ENCODE results near the gene ZNF580. TPM values are rescaled to one million over a fixed set of nuclear protein-coding genes. Genes with fewer than 3 reads are reported as not detected.

The ZNF580 gene
- total and polyA plus RNA-seq, 9 of the 15 experiments (the other 6 are each of a cell fraction or from before 2014, with no cell fraction given), result 2.3 to 47.4 (median 6.0) TPM

DNA sequence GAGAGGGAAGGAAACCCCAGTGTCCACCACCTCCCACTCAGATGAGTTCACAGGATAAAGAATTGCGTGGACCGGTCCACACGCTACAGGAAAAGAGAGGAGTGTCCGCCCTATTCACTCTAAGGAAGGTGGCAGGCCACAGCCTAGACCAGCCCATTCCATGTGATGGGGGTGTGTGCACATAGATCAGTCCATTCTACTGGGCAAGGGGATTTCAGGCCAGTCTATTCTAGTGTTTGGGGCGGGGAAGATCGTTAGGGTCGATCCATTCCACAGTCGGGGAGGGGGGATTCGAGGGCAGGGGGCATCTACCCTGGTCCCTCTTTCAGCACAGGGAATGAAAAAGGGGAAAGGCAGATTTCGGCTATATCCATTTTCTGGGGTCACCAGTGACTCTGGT lies 49.2 kb upstream of the ZNF580 start:
- H3K9me3 ChIP-seq (replicated peaks; ENCODE audit: control insufficient read depth, insufficient read depth, low read depth, low read length), result peaks cover 3% of the 10 kb centered on the region; the same call in 1 of the 2 replicates
- H3K79me2 ChIP-seq (ENCODE audit: control insufficient read depth, insufficient read depth, low read length), result no peaks in the 10 kb centered on the region
- ATAC-seq, result peak; percentile 54
- no peak overlapping the region for H3K27ac ChIP-seq (ENCODE audit: extremely low read depth, low read depth, low read length)
- no peak overlapping the region; a peak in 1 of 4 replicates for H3K9ac ChIP-seq (ENCODE audit: insufficient read depth in 1 of 2, low read depth in 2 of 2, low read length in 2 of 2)
- peaks cover 10 to 29% of the 10 kb centered on the region in 2 experiments; a peak in 3 of 5 replicates for H3K4me1 ChIP-seq (replicated peaks in 1 of 2; ENCODE audit: control insufficient read depth in 2 of 2, insufficient read depth in 2 of 2, low read length in 2 of 2)
- ChIA-PET POLR2A (no interaction called here), CTCF (ENCODE audit: low intra/inter-chr PET ratio) (no interaction called here)
- H3K27me3 ChIP-seq (ENCODE audit: control insufficient read depth in 2 of 2, insufficient read depth in 2 of 2, low read length in 2 of 2), result no peaks in the 10 kb centered on the region
- H2AFZ ChIP-seq (ENCODE audit: low read depth, low read length), result no peak overlapping the region
- no peaks in the 10 kb centered on the region for H3K9me1 ChIP-seq (ENCODE audit: control insufficient read depth, insufficient read depth, low read length)
- DNase-seq (ENCODE audit: extremely low read depth in 1 of 4, low spot score in 3 of 4), result peak in 2 of 4 experiments; percentile 28 to 32
- intact Hi-C loops (cut with micrococcal nuclease), result no loop called here
- H3K4me3 ChIP-seq, result no peak overlapping the region
- 0 out of 2 replicates have a peak, but pooled peaks cover 6% of the 10 kb centered on the region for H4K20me1 ChIP-seq (replicated peaks; ENCODE audit: control insufficient read depth, insufficient read depth, low read length)
- H3K36me3 ChIP-seq (ENCODE audit: control insufficient read depth, insufficient read depth, low read length), result peaks cover 35% of the 10 kb centered on the region; the same call in 2 of the 3 replicates
- no peak overlapping the region for H3K4me2 ChIP-seq (ENCODE audit: insufficient read depth, low read length)
- BruUV-seq (replicated peaks), result no TSS peak
- 42% methylated on average over 9 of the region's 10 CpGs for WGBS (ENCODE audit: insufficient coverage, low coverage, missing lambda C conversion rate)
- in situ Hi-C loops (cut with MboI), result no loop called here
- no peak for FAIRE-seq
- TF ChIP-seq BHLHE40 (IDR thresholded peaks at IDR 0.05; ENCODE audit: low read length) (peak; percentile 44), EGR1 (conservative IDR thresholded peaks at IDR 0.05) (peak; percentile 27; the same call in 1 of the 2 replicates), ZFX (CRISPR knock-in tag; IDR thresholded peaks at IDR 0.05) (no peak), SIX5 (IDR thresholded peaks at IDR 0.05; ENCODE audit: borderline replicate concordance in 1 of 2, insufficient read depth in 1 of 2, low read depth in 1 of 2, low read length in 2 of 2) (peak; percentile 9 to 24; a peak in 2 of 4 replicates), NFIC (IDR thresholded peaks at IDR 0.05) (no peak), ZNF3 (CRISPR knock-in tag; IDR thresholded peaks at IDR 0.05) (no peak), KDM1A (IDR thresholded peaks at IDR 0.05) (no peak), FOXK2 (conservative IDR thresholded peaks at IDR 0.05 in 1 of 2, IDR thresholded peaks at IDR 0.05 in 1 of 2; ENCODE audit: low read depth in 2 of 2) (peak in 1 of 2 experiments; percentile 91; a peak in 1 of 4 replicates), ATF7 (IDR thresholded peaks at IDR 0.05) (peak; percentile 76; the same call in 1 of the 2 replicates), ZNF324 (CRISPR knock-in tag; IDR thresholded peaks at IDR 0.05) (no peak), JUND (IDR thresholded peaks at IDR 0.05; ENCODE audit: borderline replicate concordance, low read depth, low read length) (peak; percentile 59; the same call in 1 of the 2 replicates), JUND (tag; IDR thresholded peaks at IDR 0.05; ENCODE audit: borderline replicate concordance, low read depth, low read length) (no peak)
- TF ChIP-seq, protein P1, sequence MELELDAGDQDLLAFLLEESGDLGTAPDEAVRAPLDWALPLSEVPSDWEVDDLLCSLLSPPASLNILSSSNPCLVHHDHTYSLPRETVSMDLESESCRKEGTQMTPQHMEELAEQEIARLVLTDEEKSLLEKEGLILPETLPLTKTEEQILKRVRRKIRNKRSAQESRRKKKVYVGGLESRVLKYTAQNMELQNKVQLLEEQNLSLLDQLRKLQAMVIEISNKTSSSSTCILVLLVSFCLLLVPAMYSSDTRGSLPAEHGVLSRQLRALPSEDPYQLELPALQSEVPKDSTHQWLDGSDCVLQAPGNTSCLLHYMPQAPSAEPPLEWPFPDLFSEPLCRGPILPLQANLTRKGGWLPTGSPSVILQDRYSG (tag; conservative IDR thresholded peaks at IDR 0.05; ENCODE audit: low read depth), result no peak
- TF ChIP-seq, protein P2, sequence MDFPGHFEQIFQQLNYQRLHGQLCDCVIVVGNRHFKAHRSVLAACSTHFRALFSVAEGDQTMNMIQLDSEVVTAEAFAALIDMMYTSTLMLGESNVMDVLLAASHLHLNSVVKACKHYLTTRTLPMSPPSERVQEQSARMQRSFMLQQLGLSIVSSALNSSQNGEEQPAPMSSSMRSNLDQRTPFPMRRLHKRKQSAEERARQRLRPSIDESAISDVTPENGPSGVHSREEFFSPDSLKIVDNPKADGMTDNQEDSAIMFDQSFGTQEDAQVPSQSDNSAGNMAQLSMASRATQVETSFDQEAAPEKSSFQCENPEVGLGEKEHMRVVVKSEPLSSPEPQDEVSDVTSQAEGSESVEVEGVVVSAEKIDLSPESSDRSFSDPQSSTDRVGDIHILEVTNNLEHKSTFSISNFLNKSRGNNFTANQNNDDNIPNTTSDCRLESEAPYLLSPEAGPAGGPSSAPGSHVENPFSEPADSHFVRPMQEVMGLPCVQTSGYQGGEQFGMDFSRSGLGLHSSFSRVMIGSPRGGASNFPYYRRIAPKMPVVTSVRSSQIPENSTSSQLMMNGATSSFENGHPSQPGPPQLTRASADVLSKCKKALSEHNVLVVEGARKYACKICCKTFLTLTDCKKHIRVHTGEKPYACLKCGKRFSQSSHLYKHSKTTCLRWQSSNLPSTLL (IDR thresholded peaks at IDR 0.05), result no peak
- TF ChIP-seq, protein P3, sequence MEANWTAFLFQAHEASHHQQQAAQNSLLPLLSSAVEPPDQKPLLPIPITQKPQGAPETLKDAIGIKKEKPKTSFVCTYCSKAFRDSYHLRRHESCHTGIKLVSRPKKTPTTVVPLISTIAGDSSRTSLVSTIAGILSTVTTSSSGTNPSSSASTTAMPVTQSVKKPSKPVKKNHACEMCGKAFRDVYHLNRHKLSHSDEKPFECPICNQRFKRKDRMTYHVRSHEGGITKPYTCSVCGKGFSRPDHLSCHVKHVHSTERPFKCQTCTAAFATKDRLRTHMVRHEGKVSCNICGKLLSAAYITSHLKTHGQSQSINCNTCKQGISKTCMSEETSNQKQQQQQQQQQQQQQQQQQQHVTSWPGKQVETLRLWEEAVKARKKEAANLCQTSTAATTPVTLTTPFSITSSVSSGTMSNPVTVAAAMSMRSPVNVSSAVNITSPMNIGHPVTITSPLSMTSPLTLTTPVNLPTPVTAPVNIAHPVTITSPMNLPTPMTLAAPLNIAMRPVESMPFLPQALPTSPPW (CRISPR knock-in tag; IDR thresholded peaks at IDR 0.05), result no peak
- TF ChIP-seq, protein P4, sequence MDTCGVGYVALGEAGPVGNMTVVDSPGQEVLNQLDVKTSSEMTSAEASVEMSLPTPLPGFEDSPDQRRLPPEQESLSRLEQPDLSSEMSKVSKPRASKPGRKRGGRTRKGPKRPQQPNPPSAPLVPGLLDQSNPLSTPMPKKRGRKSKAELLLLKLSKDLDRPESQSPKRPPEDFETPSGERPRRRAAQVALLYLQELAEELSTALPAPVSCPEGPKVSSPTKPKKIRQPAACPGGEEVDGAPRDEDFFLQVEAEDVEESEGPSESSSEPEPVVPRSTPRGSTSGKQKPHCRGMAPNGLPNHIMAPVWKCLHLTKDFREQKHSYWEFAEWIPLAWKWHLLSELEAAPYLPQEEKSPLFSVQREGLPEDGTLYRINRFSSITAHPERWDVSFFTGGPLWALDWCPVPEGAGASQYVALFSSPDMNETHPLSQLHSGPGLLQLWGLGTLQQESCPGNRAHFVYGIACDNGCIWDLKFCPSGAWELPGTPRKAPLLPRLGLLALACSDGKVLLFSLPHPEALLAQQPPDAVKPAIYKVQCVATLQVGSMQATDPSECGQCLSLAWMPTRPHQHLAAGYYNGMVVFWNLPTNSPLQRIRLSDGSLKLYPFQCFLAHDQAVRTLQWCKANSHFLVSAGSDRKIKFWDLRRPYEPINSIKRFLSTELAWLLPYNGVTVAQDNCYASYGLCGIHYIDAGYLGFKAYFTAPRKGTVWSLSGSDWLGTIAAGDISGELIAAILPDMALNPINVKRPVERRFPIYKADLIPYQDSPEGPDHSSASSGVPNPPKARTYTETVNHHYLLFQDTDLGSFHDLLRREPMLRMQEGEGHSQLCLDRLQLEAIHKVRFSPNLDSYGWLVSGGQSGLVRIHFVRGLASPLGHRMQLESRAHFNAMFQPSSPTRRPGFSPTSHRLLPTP (IDR thresholded peaks at IDR 0.05; ENCODE audit: borderline replicate concordance, extremely low read depth, insufficient read length), result no peak
